Uterus (tissue), 2 donors: Measurements from ENCODE around the gene TMEM258.

Source experiments
- POLR2A ChIP-seq, 2 donors: fragments of 450-650 bp; IDR thresholded peaks; one replicate each; pipeline ENCODE4 v1.6.1; 2016; ENCODE audit warnings: antibody characterized with exemption in 2 of 2, mild to moderate bottlenecking in 1 of 2, moderate library complexity in 1 of 2
- TF ChIP-seq, protein P1 (sequence below), 4 experiments: fragments of 200-600 bp in 2 of 4; fragments of 450-650 bp in 2 of 4; sonication (generic) in 2 of 4; IDR thresholded peaks; one replicate each; pipeline ENCODE4 v1.5.1; 2016 to 2019; ENCODE audit warnings: antibody characterized with exemption in 4 of 4, mild to moderate bottlenecking in 2 of 4, moderate library complexity in 1 of 4

DNA sequence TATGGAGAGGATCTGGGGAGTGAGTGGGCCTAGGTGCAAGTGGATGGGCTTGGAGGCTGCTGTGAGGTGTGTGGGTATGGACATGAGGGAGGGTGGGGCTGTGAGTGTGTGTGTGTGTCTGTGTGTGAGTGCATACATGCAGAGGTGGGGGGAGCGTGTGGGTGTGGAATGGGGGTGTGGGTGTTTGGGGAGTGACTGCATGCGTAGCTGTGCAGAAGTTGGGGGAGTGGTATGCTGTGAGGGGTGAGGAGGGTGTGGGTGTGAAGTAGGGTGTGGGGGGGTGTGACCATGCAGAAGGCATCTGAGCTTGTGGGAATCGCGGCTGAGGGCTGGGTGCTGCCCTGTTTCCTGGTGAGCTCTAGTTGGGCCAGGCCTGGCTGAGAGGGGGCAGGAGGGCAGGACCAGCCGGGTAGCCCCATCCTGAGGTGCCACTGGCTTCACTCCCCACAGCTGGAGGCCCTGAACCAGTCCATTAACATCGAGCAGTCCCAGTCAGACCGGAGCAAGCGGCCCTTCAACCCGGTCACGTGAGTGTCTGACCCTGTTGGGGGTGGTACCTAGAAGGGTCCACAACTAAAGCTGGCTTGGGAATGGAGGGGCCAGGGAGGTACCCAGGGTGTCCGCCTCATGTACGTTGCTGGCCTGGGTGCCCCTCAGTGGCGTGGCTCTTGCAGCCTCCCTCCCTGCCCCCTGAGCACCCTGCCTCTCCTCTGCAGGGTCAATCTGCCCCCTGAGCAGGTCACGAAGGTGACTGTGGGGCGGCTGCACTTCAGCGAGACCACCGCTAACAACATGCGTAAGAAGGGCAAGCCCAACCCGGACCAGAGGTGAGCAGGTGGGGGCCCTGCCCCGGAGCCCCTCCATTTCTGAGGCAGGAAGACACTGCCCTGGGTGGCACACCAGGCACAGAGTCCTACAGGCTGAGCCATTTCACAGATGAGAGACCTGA lies 16.5 kb downstream of the TMEM258 start:
- TF ChIP-seq, protein P1, sequence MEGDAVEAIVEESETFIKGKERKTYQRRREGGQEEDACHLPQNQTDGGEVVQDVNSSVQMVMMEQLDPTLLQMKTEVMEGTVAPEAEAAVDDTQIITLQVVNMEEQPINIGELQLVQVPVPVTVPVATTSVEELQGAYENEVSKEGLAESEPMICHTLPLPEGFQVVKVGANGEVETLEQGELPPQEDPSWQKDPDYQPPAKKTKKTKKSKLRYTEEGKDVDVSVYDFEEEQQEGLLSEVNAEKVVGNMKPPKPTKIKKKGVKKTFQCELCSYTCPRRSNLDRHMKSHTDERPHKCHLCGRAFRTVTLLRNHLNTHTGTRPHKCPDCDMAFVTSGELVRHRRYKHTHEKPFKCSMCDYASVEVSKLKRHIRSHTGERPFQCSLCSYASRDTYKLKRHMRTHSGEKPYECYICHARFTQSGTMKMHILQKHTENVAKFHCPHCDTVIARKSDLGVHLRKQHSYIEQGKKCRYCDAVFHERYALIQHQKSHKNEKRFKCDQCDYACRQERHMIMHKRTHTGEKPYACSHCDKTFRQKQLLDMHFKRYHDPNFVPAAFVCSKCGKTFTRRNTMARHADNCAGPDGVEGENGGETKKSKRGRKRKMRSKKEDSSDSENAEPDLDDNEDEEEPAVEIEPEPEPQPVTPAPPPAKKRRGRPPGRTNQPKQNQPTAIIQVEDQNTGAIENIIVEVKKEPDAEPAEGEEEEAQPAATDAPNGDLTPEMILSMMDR (IDR thresholded peaks at IDR 0.05) = no peak
- TF ChIP-seq POLR2A (IDR thresholded peaks at IDR 0.05) = no peak
